Activated naive CD4-positive, alpha-beta T cell treated with anti-CD3 and anti-CD28 coated beads for 36 hours (primary cell): ENCODE results near the gene TMEM151A. TPM values are rescaled to one million over a fixed set of nuclear protein-coding genes. Genes with fewer than 3 reads are reported as not detected.
A peak's percentile ranks its signal among the peaks of the same experiment; 100 is the strongest.

Source experiments
- CTCF ChIA-PET: fragments of 350-600 bp; sonication (Branson Sonifier 250); formaldehyde crosslinking; loops from one replicate; lab custom pipeline; 2021; ENCODE audit warnings: antibody characterized with exemption; lab: Charles Lee
- DNase-seq: peaks from one replicate; pipeline ENCODE4 v3.0.0-alpha.2; 2020
- H3K27ac Mint-ChIP-seq: one replicate; pipeline ENCODE4 v1.8.0; 2021; ENCODE audit warnings: mild to moderate bottlenecking, mixed read lengths
- H3K27me3 Mint-ChIP-seq: one replicate; pipeline ENCODE4 v1.8.0; 2021; ENCODE audit warnings: low read depth, mixed read lengths
- H3K36me3 Mint-ChIP-seq: one replicate; pipeline ENCODE4 v1.8.0; 2021; ENCODE audit warnings: low read depth, mixed read lengths
- H3K4me1 Mint-ChIP-seq: one replicate; pipeline ENCODE4 v1.8.0; 2021; ENCODE audit warnings: low read depth, mixed read lengths
- H3K4me3 Mint-ChIP-seq: one replicate; pipeline ENCODE4 v1.8.0; 2021; ENCODE audit warnings: mild to moderate bottlenecking, moderate library complexity, mixed read lengths
- H3K9me3 Mint-ChIP-seq: one replicate; pipeline ENCODE4 v1.8.0; 2021; ENCODE audit warnings: mixed read lengths
- intact Hi-C: fragments of 100-400 bp; cut with micrococcal nuclease; formaldehyde crosslinking; loops from one replicate; pipeline ENCODE4 v1.15.1; 2023
- total RNA-seq, 2 experiments: library from RNA; stranded (reverse); gene quantifications; one replicate each; pipeline ENCODE4 v1.2.3, GENCODE V29; 2021

The TMEM151A gene
- total RNA-seq, 2 experiments from 2014 or later, result not detected

DNA sequence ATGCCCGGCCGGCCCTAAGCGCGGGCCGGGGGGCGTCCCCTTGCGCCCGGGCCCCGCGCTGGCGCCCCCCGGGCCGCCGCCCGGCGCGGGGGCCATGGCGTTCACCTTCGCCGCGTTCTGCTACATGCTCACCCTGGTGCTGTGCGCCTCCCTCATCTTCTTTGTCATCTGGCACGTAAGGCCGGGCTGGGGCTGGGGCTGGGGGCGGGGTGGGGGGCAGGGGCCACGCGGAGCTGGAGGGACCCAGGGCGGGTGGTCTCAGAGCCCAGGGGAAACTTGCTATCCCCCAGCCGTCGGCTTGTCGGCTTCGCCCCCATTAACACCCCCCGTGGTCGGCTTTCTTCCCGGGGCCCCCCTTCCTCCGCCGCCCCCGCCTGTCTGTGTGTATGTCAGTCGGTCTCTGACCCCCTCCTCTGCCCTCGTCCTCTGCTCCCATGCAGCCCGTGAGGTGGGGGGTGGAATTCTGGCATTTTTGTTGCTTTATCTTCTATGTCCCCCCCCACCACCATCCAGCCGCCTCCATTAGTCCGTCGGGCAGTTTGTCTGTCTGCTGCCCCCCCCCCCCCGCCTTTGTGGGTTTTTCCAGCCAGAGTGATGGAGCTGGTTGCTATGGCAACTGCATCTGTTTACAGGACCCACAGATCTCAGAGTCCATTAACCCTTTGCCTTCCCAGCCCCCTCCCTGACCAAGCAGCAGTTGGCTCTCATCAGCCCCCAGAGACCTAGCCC lies 13.2 kb upstream of the TMEM151A start:
- Mint-ChIP-seq H3K4me1 (peaks cover 22% of the 10 kb centered on the region), H3K27ac (no peak overlapping the region), H3K9me3 (no peaks in the 10 kb centered on the region), H3K36me3 (peaks cover 5% of the 10 kb centered on the region), H3K27me3 (no peaks in the 10 kb centered on the region), H3K4me3 (peak overlapping the region; percentile 62)
- intact Hi-C loops, result loop anchor here (1.0 kb wide), 1 partner anchor 10 kb away; the partner anchor contains the start of gene RAB1B
- CTCF ChIA-PET, result interaction anchor here (0.6 to 2.7 kb wide), 5 partner anchors 10 to 396 kb away, joined by 3 to 7 read pairs (median 4); partner anchors contain the start of gene YIF1A
- DNase-seq, result no peak

DNA sequence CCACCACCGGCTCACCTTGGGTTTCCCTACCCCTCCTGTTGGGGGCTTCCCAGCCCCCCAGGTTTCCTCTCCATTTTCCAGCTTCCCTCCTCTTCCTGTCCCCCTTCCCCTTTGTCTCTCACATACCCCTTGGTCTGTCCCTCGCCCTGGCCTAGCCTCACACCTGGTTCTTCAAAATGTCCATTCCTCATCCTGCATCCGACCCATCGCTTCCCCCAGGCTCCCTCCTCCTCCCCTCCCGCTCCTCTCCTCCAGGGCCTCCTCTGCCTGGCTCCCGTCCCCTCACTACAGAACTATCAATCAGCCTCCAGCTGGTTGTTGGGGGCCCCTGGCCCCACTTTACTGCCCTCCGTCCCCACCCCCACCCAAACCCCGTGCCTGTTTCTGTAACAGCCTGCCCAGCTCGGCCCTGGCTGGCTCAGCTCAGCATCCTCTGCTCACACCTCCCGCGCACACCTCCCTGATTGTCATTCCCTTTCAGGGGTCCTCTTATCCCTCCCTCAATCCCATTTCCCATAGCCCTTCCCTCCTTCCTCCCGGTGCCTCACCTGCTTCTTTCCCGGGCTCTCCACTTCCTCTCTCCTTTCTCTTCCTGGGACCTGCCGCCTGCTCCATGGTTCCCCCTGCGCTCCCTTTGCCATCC lies 12.5 kb upstream of the TMEM151A start:
- Mint-ChIP-seq H3K27ac (no peak overlapping the region), H3K36me3 (peaks cover 2% of the 10 kb centered on the region), H3K27me3 (no peaks in the 10 kb centered on the region), H3K9me3 (no peaks in the 10 kb centered on the region), H3K4me1 (peaks cover 22% of the 10 kb centered on the region), H3K4me3 (no peak overlapping the region)
- CTCF ChIA-PET, result interaction anchor here (0.6 to 2.7 kb wide), 5 partner anchors 10 to 395 kb away, joined by 3 to 7 read pairs (median 4); partner anchors contain the start of gene YIF1A
- DNase-seq, result no peak
- intact Hi-C loops, result no loop called here

DNA sequence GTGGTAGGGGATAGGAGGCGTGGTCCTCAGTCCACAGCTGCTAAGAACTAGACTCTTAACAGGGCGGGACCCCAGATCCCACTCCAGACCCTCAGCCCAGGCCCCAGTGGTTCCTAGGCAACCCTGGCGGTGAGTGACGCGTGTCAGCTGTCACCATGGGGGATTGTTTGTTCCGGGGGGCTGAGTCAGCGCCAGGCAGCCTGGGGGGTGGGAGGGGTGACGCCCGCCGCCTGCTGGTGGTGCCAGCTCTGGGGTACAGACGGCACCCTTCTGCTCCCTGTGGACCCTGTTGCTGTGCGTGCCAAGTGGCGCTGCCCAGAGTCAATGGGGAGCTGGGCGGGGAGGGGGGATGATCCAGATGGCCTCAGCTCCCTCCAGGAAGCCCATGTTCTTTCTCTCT lies 11.3 kb upstream of the TMEM151A start:
- peaks cover 2% of the 10 kb centered on the region for H3K36me3 Mint-ChIP-seq

DNA sequence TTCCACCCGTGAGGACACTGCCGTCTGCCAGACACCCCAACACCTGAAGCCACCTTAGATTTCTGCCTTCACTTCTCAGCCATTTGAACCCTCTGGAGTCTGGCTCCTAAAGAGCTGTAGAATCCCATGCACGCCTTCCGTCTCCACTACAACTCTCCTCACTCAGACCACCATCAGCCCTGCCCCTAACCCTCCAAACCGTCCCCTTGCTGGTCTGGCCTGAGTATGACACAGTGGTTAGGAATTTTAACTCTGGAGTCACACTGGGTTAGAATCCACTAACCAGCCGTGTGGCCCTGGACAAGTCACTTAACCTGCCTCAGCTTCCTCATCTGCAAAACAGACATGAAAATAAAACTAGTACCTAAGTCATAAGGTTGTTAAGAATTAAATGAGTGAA lies 10.7 kb upstream of the TMEM151A start:
- Mint-ChIP-seq H3K9me3 (no peaks in the 10 kb centered on the region), H3K4me3 (no peak overlapping the region), H3K4me1 (peaks cover 22% of the 10 kb centered on the region), H3K27ac (no peak overlapping the region), H3K36me3 (peaks cover 2% of the 10 kb centered on the region), H3K27me3 (no peaks in the 10 kb centered on the region)
- DNase-seq, result no peak
- CTCF ChIA-PET, result interaction anchor here (0.7 to 2.7 kb wide), 5 partner anchors 8 to 59 kb away, joined by 3 to 19 read pairs (median 5); partner anchors contain the start of gene YIF1A
- intact Hi-C loops, result no loop called here

More for the DNA sequence above, 11.3 kb upstream of the TMEM151A start:
- CTCF ChIA-PET, result interaction anchor here (0.7 to 2.7 kb wide), 6 partner anchors 9 to 58 kb away, joined by 3 to 7 read pairs (median 4); partner anchors contain the start of gene YIF1A
- H3K9me3 Mint-ChIP-seq, result no peaks in the 10 kb centered on the region
- H3K27ac Mint-ChIP-seq, result no peak overlapping the region
- peaks cover 22% of the 10 kb centered on the region for H3K4me1 Mint-ChIP-seq
- no peak for DNase-seq
- H3K4me3 Mint-ChIP-seq, result no peak overlapping the region
- H3K27me3 Mint-ChIP-seq, result no peaks in the 10 kb centered on the region
- intact Hi-C loops, result no loop called here

DNA sequence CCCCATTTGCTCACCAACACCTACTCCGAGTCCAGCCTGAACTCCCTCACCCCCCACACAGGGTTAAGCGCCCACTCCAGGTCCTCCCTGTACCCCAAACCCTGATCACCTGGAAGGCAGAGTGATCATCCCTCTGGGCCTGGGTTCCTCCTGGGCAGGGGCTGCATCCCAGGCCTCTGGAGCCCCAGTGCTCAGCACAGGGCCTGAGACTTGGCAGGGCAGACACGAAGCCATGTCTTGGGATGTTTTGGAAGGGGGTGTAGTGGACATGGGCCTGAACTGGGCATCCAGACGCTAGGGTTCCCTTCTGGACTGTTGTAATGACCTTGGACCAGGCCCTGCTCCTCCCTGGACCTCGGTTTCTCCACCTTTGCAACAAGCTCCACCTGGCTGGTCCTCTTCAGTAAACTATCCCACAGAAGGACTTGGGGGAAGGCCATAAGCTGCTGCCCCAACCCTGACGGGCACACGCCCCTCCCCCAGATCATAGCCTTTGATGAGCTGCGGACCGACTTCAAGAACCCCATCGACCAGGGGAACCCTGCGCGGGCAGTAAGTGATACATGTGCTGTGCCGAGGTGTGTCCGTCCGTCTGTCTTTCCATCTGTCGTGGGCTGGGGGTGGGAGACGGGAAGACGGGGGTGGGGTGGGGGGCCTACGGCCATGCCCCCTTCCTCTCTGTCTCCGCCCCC lies 9.8 kb upstream of the TMEM151A start:
- Mint-ChIP-seq H3K4me3 (no peak overlapping the region), H3K27ac (no peak overlapping the region), H3K36me3 (peaks cover 1% of the 10 kb centered on the region), H3K4me1 (peaks cover 24% of the 10 kb centered on the region), H3K9me3 (no peaks in the 10 kb centered on the region), H3K27me3 (no peaks in the 10 kb centered on the region)
- intact Hi-C loops, result loop anchor here (1.0 kb wide), 2 partner anchors 14 to 60 kb away; partner anchors contain the start of gene RAB1B
- no peak for DNase-seq
- CTCF ChIA-PET, result interaction anchor here (0.5 to 2.4 kb wide), 9 partner anchors 9 to 388 kb away, joined by 3 to 19 read pairs (median 4); no protein-coding TSS in a partner anchor

DNA sequence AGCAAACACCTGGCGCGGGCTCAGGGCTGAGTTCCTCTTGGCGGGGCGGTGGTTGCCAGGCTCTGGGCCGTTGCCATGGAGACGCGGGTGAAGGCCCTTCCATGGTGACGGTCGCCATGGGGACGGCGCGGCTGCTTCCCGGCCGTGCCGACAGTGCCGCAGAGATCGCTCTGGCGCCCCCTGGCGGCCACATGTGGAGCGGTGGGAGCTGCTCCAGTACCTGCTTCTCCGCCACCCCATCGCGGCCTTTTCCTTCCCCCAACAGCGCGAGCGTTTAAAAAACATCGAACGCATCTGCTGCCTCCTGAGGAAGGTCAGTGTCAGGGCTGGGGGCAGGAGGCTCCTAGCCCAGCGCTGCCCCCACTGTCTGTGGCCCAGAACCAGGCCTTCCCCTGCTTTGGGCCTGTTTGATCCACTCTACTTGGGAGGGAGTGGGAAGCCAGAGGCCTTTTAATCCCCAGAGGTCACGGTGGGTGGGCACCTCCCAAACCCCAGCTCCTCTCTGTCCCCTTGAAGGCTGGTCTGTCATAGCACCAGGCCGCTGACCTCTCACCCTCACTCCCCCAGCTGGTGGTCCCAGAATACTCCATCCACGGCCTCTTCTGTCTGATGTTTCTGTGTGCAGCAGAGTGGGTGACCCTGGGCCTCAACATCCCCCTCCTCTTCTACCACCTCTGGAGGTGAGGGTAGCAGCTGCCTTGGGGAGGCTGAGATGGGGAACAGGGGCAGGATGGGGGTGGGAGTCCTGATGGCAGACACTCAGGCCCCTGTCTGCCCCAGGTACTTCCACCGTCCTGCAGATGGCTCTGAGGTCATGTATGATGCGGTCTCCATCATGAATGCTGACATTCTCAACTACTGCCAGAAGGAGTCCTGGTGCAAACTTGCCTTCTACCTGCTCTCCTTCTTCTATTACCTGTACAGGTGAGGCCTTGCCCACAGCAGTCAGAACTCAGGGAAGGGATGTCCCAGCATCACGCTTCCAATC lies 8.9 kb upstream of the TMEM151A start:
- H3K36me3 Mint-ChIP-seq, result no peaks in the 10 kb centered on the region
- DNase-seq, result peak; percentile 99
- CTCF ChIA-PET, result interaction anchor here (0.5 to 2.4 kb wide), 11 partner anchors 10 to 389 kb away, joined by 3 to 19 read pairs (median 4); no protein-coding TSS in a partner anchor

DNA sequence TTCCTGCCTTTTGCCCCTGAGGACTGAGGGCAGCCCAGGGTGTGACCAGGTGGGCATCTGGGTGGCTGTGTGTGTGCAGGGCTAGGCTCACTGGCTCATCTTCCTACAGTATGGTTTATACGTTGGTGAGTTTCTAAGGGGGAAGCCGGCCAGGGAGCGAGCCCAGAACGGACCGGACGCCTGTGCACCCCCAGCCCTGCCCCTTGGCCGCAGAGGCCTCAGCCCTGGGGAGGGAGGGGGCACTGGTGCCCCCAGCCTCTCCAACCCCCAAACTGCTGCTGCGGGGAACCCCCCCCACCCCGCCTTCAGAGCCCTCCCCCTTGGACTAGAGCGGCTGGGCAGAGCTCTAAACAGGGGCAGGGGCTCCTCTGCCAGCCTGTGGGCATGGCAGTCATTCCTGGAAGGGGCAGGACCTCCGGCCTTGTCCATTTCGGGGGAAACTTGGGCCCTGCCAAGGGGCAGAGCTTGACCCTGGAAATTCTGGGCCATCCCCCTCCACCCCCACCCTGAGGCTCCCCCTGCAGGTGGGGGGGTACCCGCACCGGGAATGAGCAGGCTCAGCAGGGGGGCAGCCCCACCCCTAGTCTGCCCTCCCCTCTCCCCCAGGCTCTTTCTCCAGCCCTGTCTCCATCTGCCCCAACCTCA lies 8.1 kb upstream of the TMEM151A start:
- Mint-ChIP-seq H3K36me3 (no peaks in the 10 kb centered on the region), H3K9me3 (no peaks in the 10 kb centered on the region), H3K4me3 (no peak overlapping the region), H3K4me1 (peaks cover 33% of the 10 kb centered on the region), H3K27me3 (no peaks in the 10 kb centered on the region), H3K27ac (no peak overlapping the region)
- intact Hi-C loops, result no loop called here
- CTCF ChIA-PET, result interaction anchor here (0.9 to 2.4 kb wide), 4 partner anchors 11 to 62 kb away, joined by 3 to 19 read pairs (median 4); no protein-coding TSS in a partner anchor
- no peak for DNase-seq

More for the DNA sequence above, 8.9 kb upstream of the TMEM151A start:
- Mint-ChIP-seq H3K27ac (peak overlapping the region; percentile 59), H3K4me1 (peaks cover 28% of the 10 kb centered on the region), H3K4me3 (no peak overlapping the region), H3K27me3 (no peaks in the 10 kb centered on the region), H3K9me3 (no peaks in the 10 kb centered on the region)
- intact Hi-C loops, result loop anchor here (1.0 kb wide), 2 partner anchors 14 to 60 kb away; partner anchors contain the start of gene RAB1B

DNA sequence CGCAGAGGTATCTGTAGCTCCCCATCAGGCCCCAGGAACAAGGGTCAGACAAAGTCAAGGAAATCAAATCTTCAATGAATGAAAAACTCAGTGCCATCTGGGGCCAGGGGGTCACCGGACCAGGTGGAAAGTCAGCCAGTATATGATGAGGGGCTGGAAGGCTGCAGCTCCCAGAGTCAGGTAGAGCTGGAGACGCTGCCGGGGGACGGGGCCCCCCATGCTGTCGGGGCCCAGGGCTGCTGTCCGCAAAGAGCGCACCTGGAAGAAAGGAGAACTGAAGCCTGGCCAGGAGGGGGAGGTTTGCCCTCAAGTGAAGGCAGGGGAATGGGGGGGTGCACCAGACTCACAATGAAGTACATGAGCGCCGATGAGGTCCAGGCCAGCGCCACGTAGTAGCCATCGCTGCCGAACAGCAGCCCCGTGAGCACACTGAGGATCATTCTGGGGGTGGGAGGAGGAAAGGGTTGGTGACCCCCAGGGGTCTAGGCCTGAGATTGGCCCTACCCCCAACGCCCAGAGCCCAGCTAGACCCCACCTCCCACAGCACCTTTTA lies 7.1 kb upstream of the TMEM151A start:
- H3K4me3 Mint-ChIP-seq, result no peak overlapping the region
- no peaks in the 10 kb centered on the region for H3K9me3 Mint-ChIP-seq
- intact Hi-C loops, result no loop called here
- no peaks in the 10 kb centered on the region for H3K36me3 Mint-ChIP-seq
- no peak overlapping the region for H3K27ac Mint-ChIP-seq
- H3K4me1 Mint-ChIP-seq, result peaks cover 33% of the 10 kb centered on the region
- H3K27me3 Mint-ChIP-seq, result no peaks in the 10 kb centered on the region
- DNase-seq, result no peak
- CTCF ChIA-PET, result interaction anchor here (0.9 kb wide), 1 partner anchor 63 kb away, joined by 4 read pairs; no protein-coding TSS in a partner anchor

DNA sequence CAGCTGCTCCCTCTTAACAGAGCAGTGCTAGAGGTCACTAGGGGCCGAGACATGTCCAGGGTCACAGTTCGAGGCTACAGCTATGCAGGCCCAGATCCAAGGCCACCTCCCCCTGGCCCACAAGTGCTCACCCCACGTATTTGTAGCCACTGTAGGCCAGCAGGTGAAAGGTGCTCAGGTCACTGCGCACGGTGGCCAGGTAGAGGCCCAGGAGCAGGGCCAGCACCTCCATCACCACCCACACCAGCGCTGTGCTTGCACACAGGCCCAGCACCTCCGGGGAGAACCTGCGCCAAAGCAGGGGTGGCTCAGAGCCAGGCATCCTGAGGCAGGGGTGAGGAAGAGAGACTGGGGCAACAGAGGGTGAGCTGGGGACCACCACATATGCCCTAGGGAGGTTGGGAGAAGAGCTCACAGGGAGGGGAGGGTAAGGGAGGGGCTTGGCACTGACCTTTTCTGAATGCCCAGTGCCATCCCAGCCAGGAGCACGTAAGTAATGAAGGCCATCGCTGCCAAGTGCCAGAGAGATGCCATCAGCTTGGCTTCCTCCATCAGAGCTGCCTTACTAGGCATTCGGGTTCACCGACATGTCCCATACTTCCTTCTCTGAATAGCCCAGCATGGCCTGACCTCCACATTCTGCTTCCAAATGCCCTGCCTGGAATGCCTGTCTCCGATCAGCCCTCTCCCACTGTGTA lies 6.3 kb upstream of the TMEM151A start:
- no peak for DNase-seq
- Mint-ChIP-seq H3K27me3 (peaks cover 2% of the 10 kb centered on the region), H3K4me3 (no peak overlapping the region), H3K36me3 (no peaks in the 10 kb centered on the region), H3K27ac (no peak overlapping the region), H3K4me1 (peaks cover 41% of the 10 kb centered on the region), H3K9me3 (no peaks in the 10 kb centered on the region)
- intact Hi-C loops, result no loop called here
- CTCF ChIA-PET, result interaction anchor here (2.4 kb wide), 1 partner anchor 62 kb away, joined by 10 read pairs; no protein-coding TSS in a partner anchor

DNA sequence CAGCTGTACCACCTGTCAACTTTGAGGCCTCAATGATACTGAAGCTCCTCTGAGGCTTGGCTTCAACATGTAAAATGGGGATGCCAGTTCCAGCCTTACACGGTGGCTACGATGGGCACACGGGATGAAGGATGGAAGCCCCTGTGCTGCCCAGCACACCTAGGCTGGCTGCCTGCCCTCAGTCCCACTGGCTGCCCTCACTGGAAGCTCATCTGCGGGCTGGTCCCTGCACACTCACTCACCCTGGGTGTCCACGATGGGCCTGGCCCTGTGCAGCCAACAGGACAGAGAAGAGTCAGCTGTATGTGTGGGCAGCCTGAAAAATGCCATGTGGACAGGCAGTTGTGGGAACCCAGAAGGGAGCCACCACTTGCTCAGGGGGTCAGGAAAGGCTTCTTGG lies 5.0 kb upstream of the TMEM151A start:
- Mint-ChIP-seq H3K4me3 (no peak overlapping the region), H3K27me3 (peaks cover 5% of the 10 kb centered on the region), H3K9me3 (no peaks in the 10 kb centered on the region), H3K4me1 (peaks cover 43% of the 10 kb centered on the region), H3K36me3 (no peaks in the 10 kb centered on the region), H3K27ac (no peak overlapping the region)
- no peak for DNase-seq
- intact Hi-C loops, result no loop called here
- CTCF ChIA-PET, result interaction anchor here (0.6 to 2.4 kb wide), 4 partner anchors 26 to 1413 kb away, joined by 3 to 10 read pairs (median 3); no protein-coding TSS in a partner anchor
